ENCODE data around the gene LRMDA. TPM values are rescaled to one million over a fixed set of nuclear protein-coding genes. Genes with fewer than 3 reads are reported as not detected.

Gene LRMDA
- total and polyA plus RNA-seq, 2 of the 13 experiments (the other 11 are each of a cell fraction or from before 2014, with no cell fraction given): 13.4 to 22.0 TPM

GRCh38 chr10:76554478-76554877 is 1123.1 kb downstream of the LRMDA start:
- ChIA-PET POLR2A (no interaction called here), CTCF (ENCODE audit: low intra/inter-chr PET ratio, low total read pairs) (no interaction called here)
- no peaks in the 10 kb centered on the region for H3K36me3 ChIP-seq (replicated peaks in 1 of 2; ENCODE audit: control insufficient read depth in 1 of 2, insufficient read depth in 2 of 2, low read length in 2 of 2)
- H3K27me3 ChIP-seq (ENCODE audit: control insufficient read depth in 1 of 2, insufficient read depth in 2 of 2, low read length in 2 of 2): no peaks in the 10 kb centered on the region
- BruUV-seq (replicated peaks): no TSS peak
- in situ Hi-C loops (cut with HindIII; ENCODE audit: extremely low pct_ligation_motif_present, low pct_unique_long_range_greater_than_20kb): no loop called here
- H3K79me2 ChIP-seq (ENCODE audit: insufficient read depth, low read length): no peaks in the 10 kb centered on the region
- H3K9ac ChIP-seq (ENCODE audit: insufficient read depth, low read depth, low read length): no peak overlapping the region
- no peak overlapping the region for H2AFZ ChIP-seq (ENCODE audit: low read length)
- 63% methylated on average over 6 of the region's 6 CpGs for WGBS (ENCODE audit: low lambda C conversion rate)
- ATAC-seq (no peak), FAIRE-seq (no peak), DNase-seq (ENCODE audit: low spot score) (no peak)
- H3K4me2 ChIP-seq (ENCODE audit: low read depth, low read length): no peak overlapping the region
- peaks cover 19% of the 10 kb centered on the region for H3K4me1 ChIP-seq (ENCODE audit: insufficient read depth, low read length)
- H3K27ac ChIP-seq (ENCODE audit: extremely low read length, insufficient read depth, low read length): no peak overlapping the region
- H3K9me3 ChIP-seq (ENCODE audit: low read length): no peaks in the 10 kb centered on the region
- H4K20me1 ChIP-seq (ENCODE audit: insufficient read depth, low read length): no peaks in the 10 kb centered on the region
- intact Hi-C loops (cut with micrococcal nuclease; ENCODE audit: unreplicated experiment): no loop called here
- H3K4me3 ChIP-seq (replicated peaks in 1 of 3; ENCODE audit: insufficient read depth in 1 of 3, low read depth in 2 of 3, low read length in 3 of 3): no peak overlapping the region
- TF ChIP-seq HOXD1 (CRISPR knock-in tag; IDR thresholded peaks at IDR 0.05): no peak
- no peak for TF ChIP-seq ELF1 (CRISPR knock-in tag; IDR thresholded peaks at IDR 0.05)
- no peak for TF ChIP-seq ZNF580 (CRISPR knock-in tag; IDR thresholded peaks at IDR 0.05; ENCODE audit: borderline replicate concordance, low read depth)
- TF ChIP-seq SRSF4 (IDR thresholded peaks at IDR 0.05; ENCODE audit: low read depth, low read length, poor library complexity, severe bottlenecking): no peak
- no peak for TF ChIP-seq ZNF142 (CRISPR knock-in tag; IDR thresholded peaks at IDR 0.05)
- no peak for TF ChIP-seq CERS6 (CRISPR knock-in tag; IDR thresholded peaks at IDR 0.05)
- no peak for TF ChIP-seq NFYC (CRISPR knock-in tag; IDR thresholded peaks at IDR 0.05)
- no peak for TF ChIP-seq UBTF (CRISPR knock-in tag; IDR thresholded peaks at IDR 0.05)
- TF ChIP-seq HNRNPH1 (optimal IDR thresholded peaks at IDR 0.05; ENCODE audit: low read depth, low read length): no peak
- no peak for TF ChIP-seq NRL (CRISPR knock-in tag; IDR thresholded peaks at IDR 0.05; ENCODE audit: borderline replicate concordance)
- no peak for TF ChIP-seq SKI (IDR thresholded peaks at IDR 0.05; ENCODE audit: partially characterized antibody)
- TF ChIP-seq ZBTB7B (CRISPR knock-in tag; IDR thresholded peaks at IDR 0.05): no peak
- no peak for TF ChIP-seq MXD4 (CRISPR knock-in tag; IDR thresholded peaks at IDR 0.05)
- no peak for TF ChIP-seq CENPBD1 (CRISPR knock-in tag; IDR thresholded peaks at IDR 0.05; ENCODE audit: borderline replicate concordance, low read depth)

Data from HepG2 (cell line).